Measurements from ENCODE around the gene ASPG. TPM values are rescaled to one million over a fixed set of nuclear protein-coding genes. Genes with fewer than 3 reads are reported as not detected.
"Not testable (repeated sequence)": the region's sequence is repeated elsewhere in the genome, so short reads cannot be mapped to it uniquely, and the experiment has no call there.

ASPG gene
- total RNA-seq, 1 experiment from 2014 or later = not detected

DNA sequence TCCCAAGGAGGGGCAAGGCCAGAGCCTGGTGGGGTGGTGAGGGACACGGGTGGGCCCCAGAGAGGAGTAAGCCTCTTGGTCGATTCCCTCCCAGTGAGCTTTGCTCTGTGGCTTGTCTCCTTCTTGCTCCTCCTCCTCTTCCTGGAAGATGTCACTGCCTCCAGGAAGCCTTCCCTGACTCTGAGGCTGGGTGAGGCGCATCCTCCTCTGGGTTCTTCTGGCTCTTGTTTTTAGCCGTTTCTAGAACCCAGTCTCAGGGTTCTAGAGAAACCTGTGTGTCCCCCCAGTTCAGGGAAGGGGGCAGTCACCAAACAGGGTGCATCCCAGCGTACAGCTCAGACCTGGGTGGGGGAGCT lies 65.5 kb downstream of the ASPG start:
- in situ Hi-C loops (cut with HindIII; ENCODE audit: low sequenced_read_pairs) = no loop called here

GRCh38 chr14:104151566-104152245 lies 66.2 kb downstream of the ASPG start:
- no peak for DNase-seq (ENCODE audit: low spot score)
- in situ Hi-C loops (cut with HindIII; ENCODE audit: low sequenced_read_pairs) = no loop called here

More for the DNA sequence above, 65.5 kb downstream of the ASPG start:
- no peak for DNase-seq (ENCODE audit: low spot score)

DNA sequence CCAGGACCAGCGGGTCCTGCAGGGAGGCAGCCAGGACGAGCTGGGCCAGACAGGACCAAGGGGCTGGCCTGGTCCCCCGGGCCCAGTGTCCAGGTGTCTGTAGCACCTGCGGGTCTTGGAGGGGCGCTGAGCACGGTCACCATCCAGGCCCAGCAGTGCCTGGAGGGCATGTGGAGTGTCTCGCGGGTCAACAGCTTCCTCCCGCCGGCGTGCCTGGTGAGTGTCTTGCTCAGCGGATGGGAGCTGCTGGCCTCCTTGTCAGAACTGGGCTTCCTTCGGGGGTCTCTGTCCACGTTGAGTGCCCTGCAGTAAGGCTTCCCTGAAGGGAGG lies 66.7 kb downstream of the ASPG start:
- DNase-seq (ENCODE audit: low spot score) = no peak
- in situ Hi-C loops (cut with HindIII; ENCODE audit: low sequenced_read_pairs) = no loop called here

- DNase-seq (ENCODE audit: low spot score) = no peak
- in situ Hi-C loops (cut with HindIII; ENCODE audit: low sequenced_read_pairs) = no loop called here
Observed at GRCh38 chr14:104152686-104153393, 67.3 kb downstream of the ASPG start.

DNA sequence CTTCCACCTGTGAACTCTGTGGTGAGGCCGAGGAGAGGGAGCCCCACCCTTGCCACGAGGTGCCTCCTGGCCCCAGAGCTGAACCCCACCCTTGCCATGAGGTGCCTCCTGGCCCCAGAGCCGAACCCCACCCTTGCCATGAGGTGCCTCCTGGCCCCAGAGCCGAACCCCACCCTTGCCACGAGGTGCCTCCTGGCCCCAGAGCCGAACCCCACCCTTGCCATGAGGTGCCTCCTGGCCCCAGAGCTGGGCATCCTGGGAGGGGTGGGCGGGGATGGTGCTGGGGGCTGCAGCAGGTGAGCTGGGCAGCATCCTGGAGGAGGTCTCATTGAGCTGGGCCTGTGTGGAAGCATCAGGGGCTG lies 67.9 kb downstream of the ASPG start:
- DNase-seq (ENCODE audit: low spot score); in situ Hi-C loops (cut with HindIII; ENCODE audit: low sequenced_read_pairs): not testable (repeated sequence)

DNA sequence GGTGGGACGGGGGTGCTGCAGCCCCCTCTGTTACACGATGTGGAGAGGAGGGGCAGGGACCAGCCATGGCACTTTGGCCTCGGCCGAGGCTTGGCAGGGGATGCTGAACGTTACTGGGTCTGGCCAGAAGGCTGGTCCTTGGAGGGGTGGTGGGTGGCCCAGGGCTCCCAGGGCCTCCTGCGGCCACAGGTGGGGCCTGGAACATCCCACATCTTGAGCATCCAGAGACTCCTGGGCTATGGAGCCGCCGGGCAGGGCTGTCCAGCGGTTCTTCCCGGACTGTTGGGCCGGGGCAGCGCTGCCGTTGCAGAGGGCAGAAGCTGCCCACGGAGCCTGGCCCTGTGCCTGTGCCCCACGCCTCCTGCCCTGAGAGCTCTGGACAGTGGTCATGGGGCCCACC lies 68.7 kb downstream of the ASPG start:
- DNase-seq (ENCODE audit: low spot score) = no peak
- in situ Hi-C loops (cut with HindIII; ENCODE audit: low sequenced_read_pairs) = no loop called here

GRCh38 chr14:104155513-104155912 lies 70.0 kb downstream of the ASPG start:
- no peak for DNase-seq (ENCODE audit: low spot score)
- in situ Hi-C loops (cut with HindIII; ENCODE audit: low sequenced_read_pairs) = no loop called here

DNA sequence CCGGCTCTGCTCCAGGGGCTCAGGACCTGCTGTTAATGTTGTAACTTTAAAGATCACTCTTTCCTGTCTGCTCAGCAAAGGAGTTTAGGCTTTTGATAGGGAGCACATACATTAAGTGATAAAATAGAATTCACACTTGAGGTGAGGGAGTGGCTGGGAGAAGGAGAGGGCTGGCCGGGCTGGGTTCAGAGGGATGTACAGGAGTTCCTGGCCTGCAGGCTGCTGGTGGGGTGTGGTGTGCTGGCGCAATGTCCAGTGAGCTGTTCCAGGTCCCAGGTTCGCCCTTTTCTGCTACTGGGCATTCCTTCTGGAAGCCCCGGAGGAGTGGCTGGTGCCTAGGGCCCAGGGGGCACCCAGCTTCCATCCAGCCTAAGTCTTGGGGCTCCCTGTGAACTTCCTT lies 70.6 kb downstream of the ASPG start:
- in situ Hi-C loops (cut with HindIII; ENCODE audit: low sequenced_read_pairs) = no loop called here
- DNase-seq (ENCODE audit: low spot score) = no peak

DNA sequence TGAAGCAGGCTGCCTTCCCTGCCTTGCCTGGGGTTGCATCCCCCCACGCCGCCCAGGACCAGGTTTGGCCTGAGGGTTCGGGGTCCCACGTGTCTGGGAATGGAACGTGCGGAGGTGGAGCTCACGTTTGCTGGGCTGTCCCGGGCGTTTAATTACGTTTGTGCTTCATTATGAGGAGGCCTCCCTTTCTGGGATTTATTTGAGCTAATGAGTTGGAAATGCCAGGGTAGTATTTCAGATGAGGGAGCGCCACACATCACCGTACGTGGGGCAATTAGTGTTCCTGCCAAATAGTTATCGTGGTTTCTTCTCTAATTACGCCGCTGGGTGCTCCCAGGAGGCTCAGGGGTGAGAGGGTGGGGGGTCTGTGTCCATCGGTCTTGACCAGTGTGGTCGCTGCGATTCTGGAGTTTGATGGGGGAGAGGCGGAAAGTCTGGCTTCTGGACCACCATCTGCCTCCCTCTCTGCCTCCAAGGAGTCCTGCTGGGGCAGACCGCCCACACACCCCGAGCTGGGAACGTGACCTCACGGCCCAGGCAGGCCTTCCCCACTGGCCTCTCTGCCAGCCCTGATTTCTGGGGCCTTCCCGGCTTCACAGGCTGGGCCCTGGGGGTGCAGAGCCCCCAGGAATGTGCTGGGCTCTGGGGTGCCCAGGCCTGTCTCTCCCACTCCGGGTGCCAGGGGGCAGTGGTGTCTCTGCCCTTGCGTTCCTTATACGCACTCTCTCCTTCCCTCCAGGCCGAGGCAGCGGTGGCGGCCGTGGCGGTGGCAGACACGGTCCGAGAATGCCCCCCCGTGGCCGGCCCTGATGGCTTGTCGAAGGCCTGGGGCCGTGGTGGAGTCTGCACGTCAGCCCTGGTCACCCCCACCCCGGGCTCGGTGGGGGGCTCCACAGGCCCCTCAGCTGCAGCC lies 71.8 kb downstream of the ASPG start:
- no peak for DNase-seq (ENCODE audit: low spot score)

GRCh38 chr14:104158827-104159798 lies 73.6 kb downstream of the ASPG start:
- DNase-seq (ENCODE audit: low spot score) = peak; percentile 12
- in situ Hi-C loops (cut with HindIII; ENCODE audit: low sequenced_read_pairs) = no loop called here

More for the DNA sequence above, 71.8 kb downstream of the ASPG start:
- in situ Hi-C loops (cut with HindIII; ENCODE audit: low sequenced_read_pairs) = no loop called here

DNA sequence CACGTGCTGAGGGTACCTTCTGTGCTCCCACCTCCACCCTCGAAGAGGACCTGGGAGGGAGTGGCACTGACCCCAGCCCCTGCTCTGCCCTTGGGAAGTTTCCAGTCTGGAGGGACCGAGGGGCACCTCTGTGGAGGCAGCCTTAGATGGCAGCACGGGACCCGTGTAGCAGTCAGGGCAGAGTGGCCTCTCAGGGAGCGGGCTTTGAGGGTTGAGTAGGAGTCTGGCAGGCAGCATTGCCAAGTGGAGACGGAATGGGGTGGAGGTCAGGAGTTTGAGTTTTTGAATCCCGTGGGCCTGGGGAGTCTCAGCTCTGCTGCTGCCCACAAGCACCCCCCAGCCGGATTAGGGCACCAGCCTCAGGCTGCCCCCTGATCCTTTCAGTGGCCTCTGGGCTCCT lies 74.5 kb downstream of the ASPG start:
- in situ Hi-C loops (cut with HindIII; ENCODE audit: low sequenced_read_pairs) = loop anchor here (10.0 kb wide), 1 partner anchor 435 kb away; no protein-coding TSS in a partner anchor
- no peak for DNase-seq (ENCODE audit: low spot score)

DNA sequence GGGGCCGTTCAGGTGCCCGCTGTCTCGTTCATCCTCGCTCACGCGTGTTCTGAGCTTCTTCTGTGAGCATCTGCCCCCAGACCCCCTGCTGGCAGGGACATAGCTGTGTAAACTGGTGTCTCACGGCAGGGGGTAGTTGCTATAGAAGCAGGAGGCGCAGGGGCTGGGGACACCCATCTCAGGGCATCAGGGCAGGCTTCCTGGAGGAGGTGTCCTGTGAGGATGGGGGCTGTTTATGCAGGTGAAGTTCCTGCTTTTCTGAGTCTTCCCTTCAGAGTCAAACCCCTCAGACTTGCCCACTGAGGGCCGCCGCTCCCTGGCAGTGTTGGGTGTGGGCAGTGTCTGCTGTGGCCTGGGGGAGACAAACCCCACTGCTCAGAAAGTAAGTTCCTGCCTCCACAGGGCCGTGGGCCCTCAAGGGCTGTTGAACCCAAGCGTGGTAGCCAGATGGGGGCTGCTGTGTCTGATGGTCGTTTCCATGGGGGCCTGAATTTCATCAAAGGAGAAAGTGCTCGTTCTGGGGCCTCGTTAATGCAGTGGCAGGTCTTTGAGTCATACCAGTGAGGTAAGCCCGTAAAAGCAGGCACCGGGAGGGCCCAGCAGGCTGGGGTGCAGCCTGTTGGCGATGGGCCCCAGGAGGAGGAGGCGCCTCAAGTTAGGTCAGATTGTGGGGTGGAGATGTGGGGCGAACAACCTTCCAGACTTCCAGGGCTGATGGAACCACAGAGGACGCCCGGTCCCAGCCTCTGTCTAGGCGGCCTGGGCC lies 76.3 kb downstream of the ASPG start:
- in situ Hi-C loops (cut with HindIII; ENCODE audit: low sequenced_read_pairs) = loop anchor here (10.0 kb wide), 1 partner anchor 433 kb away; no protein-coding TSS in a partner anchor
- no peak for DNase-seq (ENCODE audit: low spot score)

DNA sequence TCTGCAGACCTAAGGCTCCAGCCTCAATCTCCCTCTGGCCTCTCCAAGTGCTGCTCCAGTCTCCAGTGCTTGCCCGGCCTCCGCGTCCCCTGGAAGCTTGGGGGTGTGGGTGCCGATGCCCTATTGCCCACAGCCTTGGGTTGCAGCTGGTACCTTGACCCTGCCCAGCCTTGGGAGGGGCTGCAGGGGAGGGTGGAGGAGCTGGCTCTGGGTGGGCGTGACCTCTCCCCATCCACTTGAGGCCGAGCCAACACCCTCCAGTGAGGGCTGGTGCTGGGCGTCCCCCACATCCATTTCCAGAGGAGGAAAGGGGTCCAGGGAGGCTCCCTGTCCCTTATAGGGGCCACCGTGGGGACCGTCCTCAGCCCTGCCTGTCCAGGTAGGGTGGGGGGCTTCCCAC lies 77.0 kb downstream of the ASPG start:
- in situ Hi-C loops (cut with HindIII; ENCODE audit: low sequenced_read_pairs) = loop anchor here (10.0 kb wide), 1 partner anchor 432 kb away; no protein-coding TSS in a partner anchor
- no peak for DNase-seq (ENCODE audit: low spot score)

GRCh38 chr14:104163541-104163940 lies 78.0 kb downstream of the ASPG start:
- DNase-seq (ENCODE audit: low spot score) = no peak
- in situ Hi-C loops (cut with HindIII; ENCODE audit: low sequenced_read_pairs) = loop anchor here (10.0 kb wide), 1 partner anchor 431 kb away; no protein-coding TSS in a partner anchor

- in situ Hi-C loops (cut with HindIII; ENCODE audit: low sequenced_read_pairs) = loop anchor here (10.0 kb wide), 1 partner anchor 431 kb away; no protein-coding TSS in a partner anchor
- DNase-seq (ENCODE audit: low spot score) = no peak
Observed at GRCh38 chr14:104164041-104164440, 78.5 kb downstream of the ASPG start.

- in situ Hi-C loops (cut with HindIII; ENCODE audit: low sequenced_read_pairs) = loop anchor here (10.0 kb wide), 1 partner anchor 430 kb away; no protein-coding TSS in a partner anchor
- DNase-seq (ENCODE audit: low spot score) = no peak
Observed at GRCh38 chr14:104164512-104164911, 79.0 kb downstream of the ASPG start.
